ENCODE results near the gene MPZL3. TPM values are rescaled to one million over a fixed set of nuclear protein-coding genes. Genes with fewer than 3 reads are reported as not detected.

Gene MPZL3
- total RNA-seq, 1 donor from 2014 or later, result 2.2 TPM

- no peak for DNase-seq (ENCODE audit: missing footprints)
- ATAC-seq, result no peak
- intact Hi-C loops (cut with DNase I), result no loop called here
Observed at GRCh38 chr11:118217575-118217974, 34.6 kb downstream of the MPZL3 start.

- DNase-seq (ENCODE audit: missing footprints) (no peak), ATAC-seq (no peak)
- intact Hi-C loops (cut with DNase I), result no loop called here
Observed at GRCh38 chr11:118216621-118217481, 35.3 kb downstream of the MPZL3 start.

GRCh38 chr11:118215765-118216164 is 36.4 kb downstream of the MPZL3 start:
- intact Hi-C loops (cut with DNase I), result no loop called here
- ATAC-seq (no peak), DNase-seq (ENCODE audit: missing footprints) (no peak)

GRCh38 chr11:118215262-118215661 is 36.9 kb downstream of the MPZL3 start:
- intact Hi-C loops (cut with DNase I), result no loop called here
- ATAC-seq (no peak), DNase-seq (ENCODE audit: missing footprints) (no peak)

GRCh38 chr11:118214210-118214914 is 37.8 kb downstream of the MPZL3 start:
- intact Hi-C loops (cut with DNase I), result no loop called here
- DNase-seq (ENCODE audit: missing footprints), result peak; percentile 76
- peak; percentile 60 for ATAC-seq

GRCh38 chr11:118213781-118214180 is 38.4 kb downstream of the MPZL3 start:
- ATAC-seq, result no peak
- DNase-seq (ENCODE audit: missing footprints), result no peak
- intact Hi-C loops (cut with DNase I), result no loop called here

- DNase-seq (ENCODE audit: missing footprints), result no peak
- no peak for ATAC-seq
- intact Hi-C loops (cut with DNase I), result no loop called here
Observed at GRCh38 chr11:118213201-118213600, 39.0 kb downstream of the MPZL3 start.

GRCh38 chr11:118212781-118213191 is 39.4 kb downstream of the MPZL3 start:
- ATAC-seq, result no peak
- intact Hi-C loops (cut with DNase I), result no loop called here
- no peak for DNase-seq (ENCODE audit: missing footprints)

GRCh38 chr11:118212131-118212725 is 39.9 kb downstream of the MPZL3 start:
- intact Hi-C loops (cut with DNase I), result no loop called here
- DNase-seq (ENCODE audit: missing footprints) (no peak), ATAC-seq (peak; percentile 72)

GRCh38 chr11:118211006-118211405 is 41.2 kb downstream of the MPZL3 start:
- no peak for ATAC-seq
- no peak for DNase-seq (ENCODE audit: missing footprints)
- intact Hi-C loops (cut with DNase I), result no loop called here

GRCh38 chr11:118210323-118210722 is 41.8 kb downstream of the MPZL3 start:
- no peak for DNase-seq (ENCODE audit: missing footprints)
- ATAC-seq, result no peak
- intact Hi-C loops (cut with DNase I), result no loop called here

- ATAC-seq, result no peak
- intact Hi-C loops (cut with DNase I), result no loop called here
- DNase-seq (ENCODE audit: missing footprints), result no peak
Observed at GRCh38 chr11:118209033-118209432, 43.1 kb downstream of the MPZL3 start.

- no peak for DNase-seq (ENCODE audit: missing footprints)
- no peak for ATAC-seq
- intact Hi-C loops (cut with DNase I), result no loop called here
Observed at GRCh38 chr11:118207079-118207478, 45.1 kb downstream of the MPZL3 start.

GRCh38 chr11:118206391-118207031 is 45.7 kb downstream of the MPZL3 start:
- peak; percentile 47 for ATAC-seq

GRCh38 chr11:118205606-118206378 is 46.4 kb downstream of the MPZL3 start:
- ATAC-seq, result no peak
- intact Hi-C loops (cut with DNase I), result no loop called here
- no peak for DNase-seq (ENCODE audit: missing footprints)

More at GRCh38 chr11:118206391-118207031, 45.7 kb downstream of the MPZL3 start:
- DNase-seq (ENCODE audit: missing footprints), result no peak
- intact Hi-C loops (cut with DNase I), result no loop called here

- ATAC-seq (no peak), DNase-seq (ENCODE audit: missing footprints) (no peak)
- intact Hi-C loops (cut with DNase I), result no loop called here
Observed at GRCh38 chr11:118202599-118203422, 49.4 kb downstream of the MPZL3 start.

GRCh38 chr11:118201966-118202365 is 50.2 kb downstream of the MPZL3 start:
- DNase-seq (ENCODE audit: missing footprints), result no peak
- ATAC-seq, result no peak
- intact Hi-C loops (cut with DNase I), result no loop called here

Measured in Right ventricle myocardium inferior (tissue), 1 donor.